KOPT-K1 (cell line): ENCODE results near the gene KLHL13.

Experiments used
- H3K27ac ChIP-seq: fragments of 200-600 bp; sonication (generic); 2 replicates; pipeline ENCODE4 v1.5.1; 2016; ENCODE audit warnings: antibody characterized with exemption, mild to moderate bottlenecking, low read depth, low read length; ENCODE audit not compliant: poor library complexity, severe bottlenecking
- H3K36me3 ChIP-seq: fragments of 200-600 bp; sonication (generic); 2 replicates; pipeline ENCODE4 v1.5.1; 2017; ENCODE audit warnings: antibody characterized with exemption, mild to moderate bottlenecking, low read length, moderate library complexity; ENCODE audit not compliant: insufficient read depth
- H3K9me3 ChIP-seq: fragments of 200-600 bp; sonication (generic); 2 replicates; pipeline ENCODE4 v1.5.1; 2017; ENCODE audit warnings: antibody characterized with exemption, low read length, mild to moderate bottlenecking; ENCODE audit not compliant: insufficient read depth, poor library complexity, severe bottlenecking

KLHL13 gene

GRCh38 chrX:118117741-118118140 is 1.1 kb upstream of the KLHL13 start:
- no peaks in the 10 kb centered on the region for H3K36me3 ChIP-seq
- no peaks in the 10 kb centered on the region for H3K9me3 ChIP-seq
- H3K27ac ChIP-seq: no peak overlapping the region

- no peaks in the 10 kb centered on the region for H3K9me3 ChIP-seq
- H3K36me3 ChIP-seq: no peaks in the 10 kb centered on the region
- no peak overlapping the region for H3K27ac ChIP-seq
Observed at GRCh38 chrX:118115953-118116712, 477 bp downstream of the KLHL13 start.

- Histone ChIP-seq H3K27ac (no peak overlapping the region), H3K9me3 (no peaks in the 10 kb centered on the region), H3K36me3 (no peaks in the 10 kb centered on the region)
Observed at GRCh38 chrX:118114971-118115370, 1.6 kb downstream of the KLHL13 start.

DNA sequence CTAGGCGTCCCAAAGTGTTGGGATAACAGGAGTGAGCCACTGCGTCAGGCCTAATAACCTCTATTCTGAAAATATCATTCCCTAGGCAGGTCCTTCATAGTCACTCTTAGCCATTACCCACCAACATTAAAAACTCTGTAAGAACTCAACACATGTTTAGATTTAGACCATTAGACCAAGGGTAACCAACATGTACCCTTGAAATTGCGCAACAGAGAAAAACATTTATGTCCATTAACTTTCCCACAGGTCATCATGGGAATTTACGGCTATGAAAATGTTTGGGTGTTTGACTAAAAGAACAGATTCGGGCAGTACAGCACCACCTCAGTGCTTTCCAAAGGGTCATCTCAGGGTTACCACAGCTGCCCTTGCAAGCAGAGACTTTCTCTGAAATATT is 7.5 kb downstream of the KLHL13 start:
- no peaks in the 10 kb centered on the region for H3K36me3 ChIP-seq
- H3K9me3 ChIP-seq: no peaks in the 10 kb centered on the region
- no peak overlapping the region for H3K27ac ChIP-seq

DNA sequence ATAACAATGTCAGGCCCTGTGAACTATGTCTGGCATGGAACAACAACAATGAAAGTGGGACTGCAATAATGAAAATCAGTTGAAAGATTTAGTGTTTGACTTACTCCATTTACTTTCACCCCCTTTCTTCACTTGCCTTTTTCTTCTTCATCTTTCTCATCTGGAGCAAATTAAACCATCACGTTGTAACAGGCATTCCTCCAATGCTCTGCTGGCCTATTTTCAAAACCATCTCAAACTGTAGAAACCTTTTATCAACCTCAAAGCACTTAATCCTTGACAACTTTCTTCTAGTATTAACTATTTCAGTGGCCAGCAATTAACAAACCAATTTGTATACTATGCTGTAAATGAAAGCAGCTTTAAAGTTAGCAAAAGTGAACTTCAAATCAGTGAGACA is 8.3 kb downstream of the KLHL13 start:
- Histone ChIP-seq H3K36me3 (no peaks in the 10 kb centered on the region), H3K9me3 (no peaks in the 10 kb centered on the region), H3K27ac (no peak overlapping the region)

DNA sequence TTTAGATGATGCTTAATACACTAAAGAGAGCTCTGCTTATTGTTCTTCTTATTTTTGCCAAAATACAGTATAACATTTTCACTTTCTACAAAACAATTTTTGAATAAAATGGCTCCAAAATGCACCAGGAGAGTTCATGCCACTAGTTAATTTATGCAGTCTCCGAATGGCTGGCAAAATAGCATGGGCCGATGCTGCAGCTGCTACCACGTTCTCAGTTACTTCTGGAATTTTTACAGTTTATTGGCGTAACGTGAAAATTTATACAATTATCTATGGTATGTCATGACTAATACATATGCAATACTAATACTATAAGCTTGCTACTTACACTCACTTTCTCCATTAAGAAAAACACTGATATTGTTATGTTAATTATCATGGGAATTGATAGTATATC is 16.5 kb downstream of the KLHL13 start:
- H3K27ac ChIP-seq: no peak overlapping the region
- H3K9me3 ChIP-seq: no peaks in the 10 kb centered on the region
- H3K36me3 ChIP-seq: no peaks in the 10 kb centered on the region

GRCh38 chrX:118088084-118088483 is 28.5 kb downstream of the KLHL13 start:
- Histone ChIP-seq H3K36me3 (no peaks in the 10 kb centered on the region), H3K9me3 (no peaks in the 10 kb centered on the region), H3K27ac (no peak overlapping the region)

- Histone ChIP-seq H3K27ac (no peak overlapping the region), H3K36me3 (no peaks in the 10 kb centered on the region), H3K9me3 (no peaks in the 10 kb centered on the region)
Observed at GRCh38 chrX:118074196-118074595, 42.4 kb downstream of the KLHL13 start.

DNA sequence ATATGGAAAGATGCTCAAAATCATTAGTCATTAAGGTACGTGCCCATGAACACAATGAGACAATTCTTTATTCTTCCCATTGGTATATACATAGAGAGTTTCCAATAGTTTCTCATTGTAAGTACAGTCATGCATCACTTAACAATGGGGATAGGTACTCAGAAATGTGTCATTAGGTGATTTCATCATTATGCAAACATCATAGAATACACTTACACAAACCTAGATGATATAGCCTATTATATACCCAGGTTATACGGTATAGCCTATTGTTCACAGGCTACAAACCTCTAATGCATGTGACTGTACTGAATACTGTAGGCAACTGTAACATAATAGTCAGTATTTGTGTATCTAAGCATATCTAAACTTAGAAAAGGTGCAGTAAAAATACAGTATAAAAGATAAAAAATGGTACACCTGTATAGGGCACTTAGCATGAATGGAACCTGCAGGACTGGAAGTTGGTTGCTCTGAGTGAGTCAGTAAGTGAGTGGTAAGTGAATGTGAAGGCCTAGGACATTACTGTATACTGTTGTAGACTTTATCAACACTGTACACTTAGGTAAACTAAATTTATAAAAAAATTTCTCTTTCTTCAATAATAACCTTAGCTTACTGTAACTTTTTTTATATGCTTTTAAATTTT is 49.6 kb downstream of the KLHL13 start:
- Histone ChIP-seq H3K27ac (no peak overlapping the region), H3K36me3 (no peaks in the 10 kb centered on the region), H3K9me3 (no peaks in the 10 kb centered on the region)

DNA sequence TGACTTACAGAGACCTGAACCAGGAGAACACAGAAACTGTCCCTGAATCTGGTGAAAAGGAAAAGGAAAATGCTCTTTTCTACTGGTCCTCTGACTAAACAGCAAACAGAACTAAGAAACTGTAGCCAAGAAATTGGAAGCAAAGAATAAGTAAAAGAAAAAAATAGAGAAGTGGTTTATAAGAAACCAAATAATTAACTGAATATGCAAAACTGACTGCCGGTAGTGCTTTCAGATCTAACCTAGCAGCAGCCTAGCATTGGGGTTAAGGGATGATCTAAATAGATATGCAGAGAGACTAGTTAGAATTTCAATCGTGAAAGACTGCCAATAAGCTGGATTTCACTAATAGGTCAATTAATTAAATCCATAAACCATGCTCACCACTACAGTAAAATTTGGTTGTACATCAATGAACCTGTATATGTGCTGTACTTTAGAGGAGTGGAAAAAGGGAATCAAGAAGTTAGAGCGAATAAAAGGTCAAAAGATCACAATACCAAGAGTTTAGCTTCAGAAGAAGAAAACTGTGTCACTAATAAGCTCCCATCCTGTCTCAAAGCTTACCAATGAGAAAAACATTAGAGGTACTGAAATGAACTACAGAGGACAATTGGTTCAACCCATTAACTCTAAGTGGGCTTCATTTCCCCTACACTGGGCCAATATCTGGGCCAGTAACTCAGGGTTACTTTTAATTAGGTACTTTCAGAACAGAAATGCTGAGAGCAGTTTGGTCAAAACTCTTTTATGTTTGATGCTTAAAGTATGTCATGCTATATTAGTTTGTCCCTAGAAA is 53.6 kb downstream of the KLHL13 start:
- Histone ChIP-seq H3K27ac (no peak overlapping the region), H3K36me3 (no peaks in the 10 kb centered on the region), H3K9me3 (no peaks in the 10 kb centered on the region)

DNA sequence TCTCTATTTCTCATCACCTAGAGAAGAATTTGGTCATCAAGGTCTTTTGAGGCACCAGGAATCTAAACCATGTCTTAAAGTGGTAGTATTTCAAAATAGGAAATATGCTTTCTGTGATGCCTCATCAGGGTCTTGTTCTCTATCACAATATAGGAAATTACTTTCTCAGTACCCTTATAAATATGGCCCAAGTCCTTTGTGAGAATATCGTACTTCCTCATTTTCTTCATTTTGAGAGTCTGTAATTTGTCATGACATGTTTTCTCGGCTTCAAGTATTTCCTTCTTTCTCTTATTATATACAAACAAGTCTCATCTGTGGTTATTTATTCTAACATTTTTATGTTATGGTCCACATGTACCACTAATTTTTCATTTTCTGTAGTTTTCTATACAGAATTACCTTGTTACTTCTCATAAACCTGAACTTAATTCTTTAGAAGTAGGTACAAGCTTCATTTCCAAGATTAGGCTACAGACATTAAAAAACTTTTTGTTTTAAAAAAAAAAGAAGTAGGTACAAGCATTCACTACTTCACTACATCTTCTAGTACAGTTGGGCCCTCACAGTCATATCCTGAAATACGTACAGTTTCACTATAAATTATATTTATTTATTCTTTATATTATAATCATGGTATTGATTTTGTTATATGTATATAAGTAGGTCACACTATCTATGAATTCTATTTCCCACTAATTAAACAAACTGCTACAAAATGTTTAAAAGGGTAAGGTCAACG is 54.4 kb downstream of the KLHL13 start:
- Histone ChIP-seq H3K27ac (no peak overlapping the region), H3K9me3 (no peaks in the 10 kb centered on the region), H3K36me3 (no peaks in the 10 kb centered on the region)

DNA sequence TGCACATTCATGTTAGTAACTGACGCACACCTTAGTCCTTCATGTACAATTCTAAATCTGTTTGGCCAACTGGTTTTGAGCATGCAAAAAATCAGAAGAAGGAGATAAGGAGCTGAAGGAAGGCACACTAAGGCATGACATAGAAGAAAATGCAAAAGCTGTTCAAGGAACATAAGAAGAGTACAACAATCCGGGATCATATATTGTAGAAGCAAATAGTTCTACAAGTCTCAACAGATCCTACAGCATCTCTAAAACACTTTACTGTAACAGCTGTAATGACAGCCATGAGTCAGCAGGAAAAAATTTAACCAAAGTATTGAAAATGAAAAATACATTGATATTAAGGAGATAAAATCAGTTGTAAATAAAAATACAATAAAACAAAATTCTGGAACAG is 57.7 kb downstream of the KLHL13 start:
- Histone ChIP-seq H3K9me3 (no peaks in the 10 kb centered on the region), H3K27ac (no peak overlapping the region), H3K36me3 (no peaks in the 10 kb centered on the region)

DNA sequence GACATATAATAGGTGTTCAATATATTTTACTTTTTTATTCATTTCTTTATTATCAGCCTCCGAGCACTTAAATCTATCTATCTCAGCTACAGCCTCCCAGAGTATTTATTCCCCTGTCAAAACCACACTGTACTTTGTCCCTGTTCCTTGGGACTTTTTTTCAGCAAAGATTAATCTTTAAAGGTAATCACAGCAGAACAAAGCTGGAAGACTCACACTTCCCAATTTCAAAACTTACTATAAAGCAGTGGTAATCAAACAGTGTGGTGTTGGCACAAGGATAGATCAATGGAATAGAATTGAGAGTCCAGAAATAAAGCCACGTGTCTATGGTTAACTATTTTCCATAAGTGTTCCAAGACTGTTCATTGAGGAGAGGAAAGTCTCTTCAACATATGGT is 59.7 kb downstream of the KLHL13 start:
- Histone ChIP-seq H3K9me3 (no peaks in the 10 kb centered on the region), H3K36me3 (no peaks in the 10 kb centered on the region), H3K27ac (no peak overlapping the region)

DNA sequence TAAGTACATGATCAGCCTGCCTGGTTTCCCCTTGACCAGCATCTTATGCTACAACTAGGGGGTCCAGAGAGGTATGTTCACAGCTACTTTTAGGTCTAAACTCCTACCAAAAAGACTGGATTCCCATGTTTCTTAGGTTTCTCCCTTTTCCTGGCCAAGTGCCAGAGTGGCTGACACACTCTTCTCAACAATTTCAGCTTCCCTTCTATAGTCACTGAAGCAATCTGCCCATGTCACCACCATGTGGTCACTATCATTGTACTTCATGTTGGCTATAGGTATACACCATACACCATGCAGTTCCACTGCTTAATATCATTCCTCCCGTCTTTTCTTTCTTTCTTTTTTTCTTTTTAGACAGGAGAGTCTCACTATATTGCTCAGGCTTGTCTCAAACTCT is 66.9 kb downstream of the KLHL13 start:
- H3K36me3 ChIP-seq: no peaks in the 10 kb centered on the region
- H3K27ac ChIP-seq: no peak overlapping the region
- H3K9me3 ChIP-seq: no peaks in the 10 kb centered on the region
